IMR-90 (cell line): ENCODE data around the gene MYCBP2. TPM values are rescaled to one million over a fixed set of nuclear protein-coding genes. Genes with fewer than 3 reads are reported as not detected.

Experiments used
- ATAC-seq: fragments of 200-7000 bp; cut with Tn5 transposase; 2 replicates; pipeline ENCODE4 v1.9.1; 2020; ENCODE audit warnings: low read depth, mild to moderate bottlenecking, moderate library complexity
- BruUV-seq: library from RNA; stranded (reverse); fragments of 400-500 nt; replicated peaks from 2 replicates; lab custom pipeline; 2021; lab: Mats Ljungman, UMichigan
- CTCF ChIA-PET: fragments of 300-600 bp; formaldehyde crosslinking; extraction: SDS; loops from one replicate; lab custom pipeline; 2021; ENCODE audit warnings: antibody characterized with exemption; lab: Yijun Ruan, JAX
- POLR2A ChIA-PET: fragments of 300-600 bp; sonication (Branson Sonifier 250); formaldehyde crosslinking; loops from one replicate; lab custom pipeline; 2022; ENCODE audit warnings: antibody characterized with exemption; ENCODE audit not compliant: unreplicated experiment; lab: Charles Lee
- DNase-seq: peaks from one replicate; pipeline ENCODE4 v3.0.0; 2013
- H2AFZ ChIP-seq: replicated peaks from 2 replicates; pipeline ENCODE3; 2013; ENCODE audit warnings: low read length, mild to moderate bottlenecking; ENCODE audit not compliant: poor library complexity
- H2AK5ac ChIP-seq: 2 replicates; pipeline ENCODE4 v1.6.1; 2013; ENCODE audit warnings: low read depth, low read length, inconsistent platforms
- H2AK9ac ChIP-seq: replicated peaks from 2 replicates; pipeline ENCODE3; 2013; ENCODE audit warnings: mild to moderate bottlenecking, low read depth, low read length, moderate library complexity; ENCODE audit not compliant: poor library complexity
- H2BK120ac ChIP-seq: 2 replicates; pipeline ENCODE4 v1.6.1; 2013; ENCODE audit warnings: low read depth, low read length, inconsistent platforms
- H2BK15ac ChIP-seq: 3 replicates; pipeline ENCODE4 v1.6.1; 2013; ENCODE audit warnings: low read depth, low read length, inconsistent platforms
- H2BK20ac ChIP-seq: 2 replicates; pipeline ENCODE4 v1.6.1; 2013; ENCODE audit warnings: low read depth, mild to moderate bottlenecking, inconsistent platforms, low read length, moderate library complexity
- H2BK5ac ChIP-seq: 2 replicates; pipeline ENCODE4 v1.6.1; 2013; ENCODE audit warnings: mild to moderate bottlenecking, low read depth, low read length, inconsistent platforms; ENCODE audit not compliant: poor library complexity, severe bottlenecking
- H3K14ac ChIP-seq: replicated peaks from 2 replicates; pipeline ENCODE4 v1.6.1; 2013; ENCODE audit warnings: low read depth, low read length, inconsistent platforms
- H3K18ac ChIP-seq: 2 replicates; pipeline ENCODE4 v1.6.1; 2013; ENCODE audit warnings: low read depth, low read length, control low read depth
- H3K23ac ChIP-seq: 2 replicates; pipeline ENCODE4 v1.6.1; 2013; ENCODE audit warnings: low read depth, low read length, inconsistent platforms
- H3K27ac ChIP-seq: 2 replicates; pipeline ENCODE4 v1.5.1; 2013; ENCODE audit warnings: mild to moderate bottlenecking, control low read depth, low read length; ENCODE audit not compliant: insufficient read depth
- H3K27me3 ChIP-seq: 2 replicates; pipeline ENCODE4 v1.6.1; 2013; ENCODE audit warnings: low read length; ENCODE audit not compliant: control insufficient read depth, insufficient read depth
- H3K36me3 ChIP-seq: 2 replicates; pipeline ENCODE4 v1.6.1; 2013; ENCODE audit warnings: low read length, mixed read lengths; ENCODE audit not compliant: control insufficient read depth, insufficient read depth
- H3K4ac ChIP-seq: 2 replicates; pipeline ENCODE4 v1.6.1; 2013; ENCODE audit warnings: low read depth, low read length, inconsistent platforms
- H3K4me1 ChIP-seq: 2 replicates; pipeline ENCODE4 v1.6.1; 2013; ENCODE audit warnings: low read length, mixed read lengths; ENCODE audit not compliant: control insufficient read depth, insufficient read depth
- H3K4me2 ChIP-seq: 2 replicates; pipeline ENCODE4 v1.6.1; 2013; ENCODE audit warnings: low read depth, mild to moderate bottlenecking, control low read depth, low read length, moderate library complexity
- H3K4me3 ChIP-seq: 2 replicates; pipeline ENCODE4 v1.5.1; 2013; ENCODE audit warnings: low read depth, mild to moderate bottlenecking, control low read depth, low read length, moderate library complexity; ENCODE audit not compliant: insufficient read depth
- H3K56ac ChIP-seq: 2 replicates; pipeline ENCODE4 v1.6.1; 2013; ENCODE audit warnings: low read length, inconsistent platforms; ENCODE audit not compliant: insufficient read depth; ENCODE audit errors: extremely low read depth
- H3K79me1 ChIP-seq, 2 experiments: 2 replicates each; pipeline ENCODE4 v1.6.1; 2013; ENCODE audit warnings: low read length in 2 of 2, inconsistent platforms in 1 of 2, low read depth in 1 of 2
- H3K9ac ChIP-seq: 2 replicates; pipeline ENCODE4 v1.6.1; 2013; ENCODE audit warnings: low read depth, low read length, control low read depth
- H3K9me1 ChIP-seq: 2 replicates; pipeline ENCODE4 v1.6.1; 2013; ENCODE audit warnings: low read length, inconsistent platforms; ENCODE audit not compliant: insufficient read depth
- H3K9me3 ChIP-seq: 2 replicates; pipeline ENCODE4 v1.6.1; 2013; ENCODE audit warnings: low read length; ENCODE audit not compliant: control insufficient read depth, insufficient read depth
- H4K20me1 ChIP-seq: 2 replicates; pipeline ENCODE4 v1.6.1; 2013; ENCODE audit warnings: low read length, inconsistent platforms; ENCODE audit not compliant: insufficient read depth
- H4K5ac ChIP-seq: 2 replicates; pipeline ENCODE4 v1.6.1; 2013; ENCODE audit warnings: mild to moderate bottlenecking, low read depth, low read length, control low read depth
- H4K8ac ChIP-seq, 2 experiments: 2 replicates each; pipeline ENCODE4 v1.6.1; 2013; ENCODE audit warnings: low read depth in 2 of 2, low read length in 2 of 2, control low read depth in 1 of 2, inconsistent platforms in 1 of 2
- H4K91ac ChIP-seq: 2 replicates; pipeline ENCODE4 v1.6.1; 2013; ENCODE audit warnings: low read depth, low read length, inconsistent platforms; ENCODE audit not compliant: insufficient read depth
- BHLHE40 ChIP-seq: fragments of 150-350 bp; IDR thresholded peaks from 2 replicates; pipeline ENCODE4 v1.6.1; 2016; ENCODE audit warnings: mild to moderate bottlenecking, low read depth, low read length
- CEBPB ChIP-seq: IDR thresholded peaks from 2 replicates; pipeline ENCODE4 v1.6.1; 2012; ENCODE audit warnings: low read depth, low read length, improper control_type of control experiment
- CHD1 ChIP-seq: IDR thresholded peaks from 2 replicates; pipeline ENCODE4 v1.6.1; 2012; ENCODE audit warnings: low read depth, low read length, improper control_type of control experiment
- ELK1 ChIP-seq: fragments of 150-350 bp; IDR thresholded peaks from 2 replicates; pipeline ENCODE4 v1.6.1; 2016; ENCODE audit warnings: low read depth, mild to moderate bottlenecking, low read length, moderate library complexity, borderline replicate concordance
- MAFK ChIP-seq: IDR thresholded peaks from 2 replicates; pipeline ENCODE4 v1.6.1; 2012; ENCODE audit warnings: low read depth, low read length, improper control_type of control experiment
- MAZ ChIP-seq: IDR thresholded peaks from 2 replicates; pipeline ENCODE4 v1.6.1; 2012; ENCODE audit warnings: low read depth, mild to moderate bottlenecking, low read length, improper control_type of control experiment, moderate library complexity, borderline replicate concordance
- MXI1 ChIP-seq: IDR thresholded peaks from 2 replicates; pipeline ENCODE4 v1.6.1; 2012; ENCODE audit warnings: low read depth, mild to moderate bottlenecking, low read length, moderate library complexity, borderline replicate concordance
- NFE2L2 ChIP-seq: fragments of 150-350 bp; IDR thresholded peaks from 2 replicates; pipeline ENCODE4 v1.6.1; 2016; ENCODE audit warnings: low read depth, mild to moderate bottlenecking, low read length
- POLR2A ChIP-seq: IDR thresholded peaks from 2 replicates; pipeline ENCODE4 v1.6.1; 2012; ENCODE audit warnings: mild to moderate bottlenecking, low read depth, low read length
- RCOR1 ChIP-seq: IDR thresholded peaks from 2 replicates; pipeline ENCODE4 v1.6.1; 2012; ENCODE audit warnings: mild to moderate bottlenecking, low read length, improper control_type of control experiment; ENCODE audit not compliant: insufficient replicate concordance
- SMC3 ChIP-seq: fragments of 150-350 bp; IDR thresholded peaks from 2 replicates; pipeline ENCODE4 v1.6.1; 2016; ENCODE audit warnings: low read depth, mild to moderate bottlenecking, antibody characterized with exemption, low read length, moderate library complexity
- USF2 ChIP-seq: fragments of 150-350 bp; IDR thresholded peaks from 2 replicates; pipeline ENCODE4 v1.6.1; 2017; ENCODE audit warnings: mild to moderate bottlenecking, antibody characterized with exemption, low read length, low read depth
- whole genome bisulfite sequencing, 2 experiments: methylation state at CpG; one replicate each; pipeline versions ENCODE4 v1.1.5 to v1.1.7; 2013; ENCODE audit warnings: missing lambda C conversion rate in 2 of 2; ENCODE audit not compliant: insufficient read length in 1 of 2; ENCODE audit errors: extremely low coverage in 2 of 2; 5-methylcytosine and 5-hydroxymethylcytosine counted together
- dilution Hi-C: fragments of 300-500 bp; cut with HindIII; formaldehyde crosslinking; loops from one replicate; pipeline ENCODE4 v1.14.3; 2018; ENCODE audit warnings: low sequenced_read_pairs; ENCODE audit not compliant: unreplicated experiment
- in situ Hi-C: fragments of 300-500 bp; cut with MboI; formaldehyde crosslinking; loops from 3 replicates; pipeline ENCODE4 v1.14.3; 2019; ENCODE audit warnings: low sequenced_read_pairs, inconsistent platforms, mixed read lengths
- intact Hi-C: fragments of 100-400 bp; cut with micrococcal nuclease; formaldehyde crosslinking; loops from 2 replicates; pipeline ENCODE4 v1.10.0; 2022
- polyA plus RNA-seq, 3 experiments: library from polyadenylated mRNA; depleted of rRNA; stranded (reverse); fragments of >200 nt; gene quantifications; 2 replicates each; pipeline ENCODE4 v1.2.3, GENCODE V29; 2012; ENCODE audit warnings: low replicate concordance in 1 of 3
- total RNA-seq: library from RNA; depleted of rRNA; stranded (reverse); fragments of >200 nt; gene quantifications from 2 replicates; pipeline ENCODE4 v1.2.3, GENCODE V29; 2012

The MYCBP2 gene
- total and polyA plus RNA-seq, 2 of the 4 experiments (the other 2 are of a cell fraction) = 20.1 to 43.2 TPM

GRCh38 chr13:77362166-77362565 is 35.3 kb upstream of the MYCBP2 start:
- no peak overlapping the region for H2BK20ac ChIP-seq
- ChIA-PET CTCF (no interaction called here), POLR2A (no interaction called here)
- no peaks in the 10 kb centered on the region for H4K20me1 ChIP-seq
- no peak overlapping the region for H3K14ac ChIP-seq
- no peak overlapping the region for H3K9ac ChIP-seq
- H3K4ac ChIP-seq = no peak overlapping the region
- H3K23ac ChIP-seq = no peak overlapping the region
- no peaks in the 10 kb centered on the region for H3K4me1 ChIP-seq
- H3K18ac ChIP-seq = no peak overlapping the region
- H4K8ac ChIP-seq = no peak overlapping the region
- H3K4me2 ChIP-seq = no peak overlapping the region
- no peak overlapping the region for H2BK5ac ChIP-seq
- no peak overlapping the region for H2AK9ac ChIP-seq
- no CpG with 5 or more reads among the region's 1 CpG for WGBS, 2 experiments
- no peak overlapping the region for H4K91ac ChIP-seq
- ATAC-seq (no peak), DNase-seq (no peak)
- in situ Hi-C loops = no loop called here
- H3K36me3 ChIP-seq = no peaks in the 10 kb centered on the region
- TF ChIP-seq NFE2L2 (no peak), ELK1 (no peak), MAZ (no peak), POLR2A (no peak), SMC3 (no peak), MAFK (no peak), BHLHE40 (no peak), CEBPB (no peak), RCOR1 (no peak), MXI1 (no peak), USF2 (no peak), CHD1 (no peak)
- no peak overlapping the region for H3K56ac ChIP-seq
- H3K27ac ChIP-seq = no peak overlapping the region
- dilution Hi-C loops = no loop called here
- no peaks in the 10 kb centered on the region for H3K79me1 ChIP-seq
- no peak overlapping the region for H3K4me3 ChIP-seq
- intact Hi-C loops = no loop called here
- H2BK15ac ChIP-seq = no peak overlapping the region
- no peak overlapping the region for H2AK5ac ChIP-seq
- H3K27me3 ChIP-seq = peaks cover 10% of the 10 kb centered on the region
- no peaks in the 10 kb centered on the region for H3K9me3 ChIP-seq
- no peak overlapping the region for H2AFZ ChIP-seq
- H4K5ac ChIP-seq = no peak overlapping the region
- no TSS peak for BruUV-seq
- no peak overlapping the region for H2BK120ac ChIP-seq
- H3K9me1 ChIP-seq = no peaks in the 10 kb centered on the region
